Measurements from ENCODE around the gene GPR107. TPM values are rescaled to one million over a fixed set of nuclear protein-coding genes. Genes with fewer than 3 reads are reported as not detected.
A peak's percentile ranks its signal among the peaks of the same experiment; 100 is the strongest.

Gene GPR107
- total RNA-seq, 1 donor from 2014 or later, result 70.7 TPM

- H3K27me3 Mint-ChIP-seq (ENCODE audit: low read depth), result no peaks in the 10 kb centered on the region
- DNase-seq (ENCODE audit: low spot score), result no peak
- peaks cover 51% of the 10 kb centered on the region for H3K4me1 Mint-ChIP-seq (ENCODE audit: low read depth)
- no peak overlapping the region for H3K4me3 Mint-ChIP-seq (ENCODE audit: unreplicated experiment)
- no peak for TF ChIP-seq CTCF (IDR thresholded peaks at IDR 0.05)
- no peaks in the 10 kb centered on the region for H3K9me3 Mint-ChIP-seq (ENCODE audit: low read depth)
- H3K27ac Mint-ChIP-seq (ENCODE audit: unreplicated experiment), result no peak overlapping the region
- H3K36me3 Mint-ChIP-seq (ENCODE audit: low read depth), result peaks cover 4% of the 10 kb centered on the region
Observed at GRCh38 chr9:130029223-130029973, 24.3 kb upstream of the GPR107 start.

GRCh38 chr9:130030651-130031127 lies 23.0 kb upstream of the GPR107 start:
- no peak overlapping the region for H3K4me3 Mint-ChIP-seq (ENCODE audit: unreplicated experiment)
- peak; percentile 6 for TF ChIP-seq CTCF (IDR thresholded peaks at IDR 0.05)
- peaks cover 4% of the 10 kb centered on the region for H3K36me3 Mint-ChIP-seq (ENCODE audit: low read depth)
- H3K27ac Mint-ChIP-seq (ENCODE audit: unreplicated experiment), result peak overlapping the region; percentile 36
- peaks cover 52% of the 10 kb centered on the region for H3K4me1 Mint-ChIP-seq (ENCODE audit: low read depth)
- no peaks in the 10 kb centered on the region for H3K9me3 Mint-ChIP-seq (ENCODE audit: low read depth)
- no peaks in the 10 kb centered on the region for H3K27me3 Mint-ChIP-seq (ENCODE audit: low read depth)
- DNase-seq (ENCODE audit: low spot score), result no peak

GRCh38 chr9:130034570-130034969 lies 19.1 kb upstream of the GPR107 start:
- no peak for DNase-seq (ENCODE audit: low spot score)

GRCh38 chr9:130036099-130036498 lies 17.6 kb upstream of the GPR107 start:
- no peak overlapping the region for H3K4me3 Mint-ChIP-seq (ENCODE audit: unreplicated experiment)
- H3K27ac Mint-ChIP-seq (ENCODE audit: unreplicated experiment), result peak overlapping the region; percentile 82
- no peaks in the 10 kb centered on the region for H3K36me3 Mint-ChIP-seq (ENCODE audit: low read depth)
- no peak for TF ChIP-seq CTCF (IDR thresholded peaks at IDR 0.05)
- H3K27me3 Mint-ChIP-seq (ENCODE audit: low read depth), result no peaks in the 10 kb centered on the region
- H3K9me3 Mint-ChIP-seq (ENCODE audit: low read depth), result no peaks in the 10 kb centered on the region
- H3K4me1 Mint-ChIP-seq (ENCODE audit: low read depth), result peaks cover 74% of the 10 kb centered on the region
- no peak for DNase-seq (ENCODE audit: low spot score)

More at GRCh38 chr9:130034570-130034969, 19.1 kb upstream of the GPR107 start:
- H3K27me3 Mint-ChIP-seq (ENCODE audit: low read depth), result no peaks in the 10 kb centered on the region
- H3K4me1 Mint-ChIP-seq (ENCODE audit: low read depth), result peaks cover 71% of the 10 kb centered on the region
- peak overlapping the region; percentile 62 for H3K27ac Mint-ChIP-seq (ENCODE audit: unreplicated experiment)
- no peaks in the 10 kb centered on the region for H3K9me3 Mint-ChIP-seq (ENCODE audit: low read depth)
- H3K4me3 Mint-ChIP-seq (ENCODE audit: unreplicated experiment), result no peak overlapping the region
- H3K36me3 Mint-ChIP-seq (ENCODE audit: low read depth), result no peaks in the 10 kb centered on the region
- no peak for TF ChIP-seq CTCF (IDR thresholded peaks at IDR 0.05)

GRCh38 chr9:130039528-130040147 lies 14.1 kb upstream of the GPR107 start:
- Mint-ChIP-seq H3K27me3 (ENCODE audit: low read depth) (no peaks in the 10 kb centered on the region), H3K9me3 (ENCODE audit: low read depth) (no peaks in the 10 kb centered on the region), H3K4me1 (ENCODE audit: low read depth) (peaks cover 72% of the 10 kb centered on the region), H3K4me3 (ENCODE audit: unreplicated experiment) (no peak overlapping the region), H3K36me3 (ENCODE audit: low read depth) (no peaks in the 10 kb centered on the region), H3K27ac (ENCODE audit: unreplicated experiment) (peak overlapping the region; percentile 32)
- DNase-seq (ENCODE audit: low spot score), result no peak
- peak; percentile 65 for TF ChIP-seq CTCF (IDR thresholded peaks at IDR 0.05)
